OCI-LY3 (cell line): ENCODE measurements around the gene CLCN2.

Source experiments
- H2AFZ ChIP-seq: fragments of 200-600, 300-600 bp; shearing (Covaris generic); 2 replicates; pipeline ENCODE4 v1.6.0; 2014; ENCODE audit warnings: antibody characterized with exemption, low read depth, low read length
- H3K27ac ChIP-seq: fragments of 200-600, 300-600 bp; sonication (generic); 2 replicates; pipeline ENCODE4 v1.5.1; 2014; ENCODE audit warnings: mild to moderate bottlenecking, low read length, moderate library complexity, mixed read lengths
- H3K27me3 ChIP-seq: fragments of 200-600, 300-600 bp; sonication (generic); 2 replicates; pipeline ENCODE4 v1.6.1; 2014; ENCODE audit warnings: low read depth, low read length, mixed read lengths
- H3K36me3 ChIP-seq: fragments of 200-600, 300-600 bp; sonication (generic); replicated peaks from 2 replicates; pipeline ENCODE3; 2014; ENCODE audit warnings: low read depth, low read length, mixed read lengths
- H3K4me1 ChIP-seq: fragments of 300-600, 200-600 bp; sonication (generic); 2 replicates; pipeline ENCODE4 v1.6.1; 2014; ENCODE audit warnings: low read length, mixed read lengths
- H3K4me2 ChIP-seq: fragments of 200-600, 300-600 bp; sonication (generic); 2 replicates; pipeline ENCODE4 v1.6.1; 2014; ENCODE audit warnings: low read length, mixed read lengths
- H3K4me3 ChIP-seq: fragments of 300-600, 200-600 bp; sonication (generic); 2 replicates; pipeline ENCODE4 v1.5.1; 2014; ENCODE audit warnings: antibody characterized with exemption, mild to moderate bottlenecking, low read length, moderate library complexity
- H3K79me2 ChIP-seq: fragments of 300-600, 200-600 bp; shearing (Covaris generic); 2 replicates; pipeline ENCODE4 v1.6.1; 2014; ENCODE audit warnings: mild to moderate bottlenecking, low read length, mixed read lengths
- H3K9ac ChIP-seq: fragments of 300-600, 200-600 bp; shearing (Covaris generic); 2 replicates; pipeline ENCODE4 v1.6.0; 2014; ENCODE audit warnings: mild to moderate bottlenecking, low read length, moderate library complexity
- H3K9me3 ChIP-seq: fragments of 200-600, 300-600 bp; shearing (Covaris generic); 2 replicates; pipeline ENCODE4 v1.6.1; 2014; ENCODE audit warnings: low read length, mixed read lengths; ENCODE audit not compliant: insufficient read depth
- H4K20me1 ChIP-seq: fragments of 200-600, 300-600 bp; sonication (generic); 2 replicates; pipeline ENCODE4 v1.6.1; 2016; ENCODE audit warnings: low read length, mixed read lengths; ENCODE audit not compliant: insufficient read depth
- EZH2phosphoT487 ChIP-seq: fragments of 200-600 bp; shearing (Covaris generic); IDR thresholded peaks from 2 replicates; pipeline ENCODE4 v1.6.1; 2018; ENCODE audit warnings: antibody characterized with exemption, mixed run types, low read depth
- TF ChIP-seq, protein P1 (sequence below): fragments of 200-600, 300-600 bp; sonication (generic); IDR thresholded peaks from 2 replicates; pipeline ENCODE4 v1.5.1; 2014; ENCODE audit warnings: antibody characterized with exemption, low read length, low read depth

The CLCN2 gene

DNA sequence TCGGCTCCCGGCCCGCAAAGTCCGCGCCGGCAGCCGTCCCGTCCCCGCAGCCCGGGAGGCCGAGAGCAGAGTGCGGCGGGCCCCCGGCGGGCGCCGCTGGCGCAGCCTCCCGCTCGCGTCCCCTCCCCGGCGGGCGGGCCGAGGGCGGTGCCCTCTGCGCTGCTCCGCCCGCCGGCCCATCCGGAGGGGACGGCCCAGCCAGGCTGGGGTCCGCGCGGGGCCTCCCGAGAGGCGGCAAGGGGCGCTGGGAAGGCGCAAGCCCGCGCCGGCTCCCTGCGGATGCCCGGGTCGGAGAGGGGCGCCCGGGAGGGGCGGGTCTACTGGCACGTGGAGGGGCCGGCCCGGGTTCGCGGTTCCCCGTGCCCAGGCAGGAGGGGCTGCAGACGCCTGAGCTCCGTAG, at the start of gene CLCN2, which contains the start of gene POLR2H:
CLCN2 (minus strand) TSS at position 74 of the 400 bp plus-strand sequence. CDS start 126 bp downstream, outside the sequence.
POLR2H (plus strand) TSS at position 179 of the 400 bp plus-strand sequence. CDS start 1,783 bp downstream, outside the sequence.
- Histone ChIP-seq H3K4me3 (peak within 1 kb of the TSS; percentile 86), H3K36me3 (peaks cover 14% of the 10 kb centered on the region), H3K27ac (peak within 1 kb of the TSS; percentile 89), H3K79me2 (peaks cover 46% of the 10 kb centered on the region), H3K9me3 (no peaks in the 10 kb centered on the region), H4K20me1 (0 out of 2 replicates have a peak, but pooled peaks cover 4% of the 10 kb centered on the region), H3K9ac (peak within 1 kb of the TSS; percentile 89), H3K4me1 (peaks cover 16% of the 10 kb centered on the region), H2AFZ (peak within 1 kb of the TSS; percentile 66), H3K4me2 (peak within 1 kb of the TSS; percentile 94), H3K27me3 (no peaks in the 10 kb centered on the region)
- TF ChIP-seq, protein P1, sequence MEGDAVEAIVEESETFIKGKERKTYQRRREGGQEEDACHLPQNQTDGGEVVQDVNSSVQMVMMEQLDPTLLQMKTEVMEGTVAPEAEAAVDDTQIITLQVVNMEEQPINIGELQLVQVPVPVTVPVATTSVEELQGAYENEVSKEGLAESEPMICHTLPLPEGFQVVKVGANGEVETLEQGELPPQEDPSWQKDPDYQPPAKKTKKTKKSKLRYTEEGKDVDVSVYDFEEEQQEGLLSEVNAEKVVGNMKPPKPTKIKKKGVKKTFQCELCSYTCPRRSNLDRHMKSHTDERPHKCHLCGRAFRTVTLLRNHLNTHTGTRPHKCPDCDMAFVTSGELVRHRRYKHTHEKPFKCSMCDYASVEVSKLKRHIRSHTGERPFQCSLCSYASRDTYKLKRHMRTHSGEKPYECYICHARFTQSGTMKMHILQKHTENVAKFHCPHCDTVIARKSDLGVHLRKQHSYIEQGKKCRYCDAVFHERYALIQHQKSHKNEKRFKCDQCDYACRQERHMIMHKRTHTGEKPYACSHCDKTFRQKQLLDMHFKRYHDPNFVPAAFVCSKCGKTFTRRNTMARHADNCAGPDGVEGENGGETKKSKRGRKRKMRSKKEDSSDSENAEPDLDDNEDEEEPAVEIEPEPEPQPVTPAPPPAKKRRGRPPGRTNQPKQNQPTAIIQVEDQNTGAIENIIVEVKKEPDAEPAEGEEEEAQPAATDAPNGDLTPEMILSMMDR, result no peak

DNA sequence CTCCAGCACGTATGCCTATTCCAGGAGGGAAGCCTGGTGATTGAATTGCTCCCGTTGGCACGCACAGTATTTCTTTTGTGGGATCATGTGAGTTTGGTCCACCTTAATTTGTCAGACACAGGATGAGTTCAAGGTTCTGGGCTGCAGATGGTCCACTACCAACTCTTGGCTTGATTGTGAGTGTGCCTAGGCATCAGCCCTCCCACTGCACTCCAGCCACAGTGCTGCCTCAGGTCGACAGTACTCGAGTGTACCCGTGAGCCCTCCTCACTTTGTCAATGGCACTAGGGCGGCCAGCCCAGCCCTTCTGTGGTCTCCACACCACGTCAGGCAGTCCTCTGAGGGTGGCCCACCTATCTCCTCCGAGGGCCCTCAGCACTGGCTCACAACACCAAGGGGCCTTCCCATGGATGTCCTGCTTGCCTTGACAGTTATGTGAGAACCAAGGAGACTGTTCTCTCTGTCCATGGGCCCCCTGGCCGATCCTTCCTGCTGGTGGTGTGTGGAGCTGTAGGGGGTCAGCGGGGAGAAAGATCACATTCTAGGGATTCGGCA, 48.6 kb upstream of the CLCN2 start:
- Histone ChIP-seq H3K9ac (no peak overlapping the region), H2AFZ (no peak overlapping the region), H3K4me3 (no peak overlapping the region), H4K20me1 (no peaks in the 10 kb centered on the region), H3K27ac (no peak overlapping the region), H3K27me3 (no peaks in the 10 kb centered on the region), H3K79me2 (no peaks in the 10 kb centered on the region), H3K36me3 (no peaks in the 10 kb centered on the region), H3K9me3 (no peaks in the 10 kb centered on the region), H3K4me1 (peaks cover 5% of the 10 kb centered on the region; the same call in 1 of the 2 replicates), H3K4me2 (no peak overlapping the region)
- TF ChIP-seq, protein P1, result no peak
- TF ChIP-seq EZH2phosphoT487, result no peak

DNA sequence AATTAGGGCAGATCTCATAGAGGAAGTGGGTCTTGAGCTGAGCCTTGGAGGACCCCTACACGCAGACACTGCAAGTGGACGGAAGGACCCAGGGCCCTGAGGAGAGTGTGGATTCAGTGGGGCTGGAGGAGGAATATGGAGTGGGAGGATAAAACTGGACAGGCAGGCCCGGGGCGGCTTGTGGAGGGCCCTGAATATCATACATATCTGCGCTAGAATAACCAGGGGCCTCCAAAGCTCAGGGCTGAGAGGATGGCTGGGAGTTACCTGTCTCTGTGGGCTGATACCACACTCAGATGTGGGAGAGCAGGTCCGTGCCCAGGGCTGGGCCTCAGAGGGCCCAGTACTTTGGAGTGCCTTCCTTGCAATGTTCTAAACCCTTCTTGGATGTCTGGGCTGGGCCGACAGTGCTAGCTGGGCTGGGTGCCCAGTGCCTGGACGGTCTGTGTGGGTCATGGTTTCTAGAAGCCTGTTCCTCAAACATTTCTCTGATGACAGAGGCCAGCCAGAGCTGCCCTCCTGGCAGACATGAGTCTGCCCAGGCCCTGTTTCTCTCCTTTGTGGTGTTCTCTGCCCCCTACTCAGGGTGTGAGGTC, 48.0 kb upstream of the CLCN2 start:
- Histone ChIP-seq H3K4me3 (no peak overlapping the region), H3K4me2 (no peak overlapping the region), H3K27ac (no peak overlapping the region), H3K79me2 (no peaks in the 10 kb centered on the region), H3K9me3 (no peaks in the 10 kb centered on the region), H3K4me1 (no peaks in the 10 kb centered on the region), H4K20me1 (no peaks in the 10 kb centered on the region), H3K36me3 (no peaks in the 10 kb centered on the region), H2AFZ (no peak overlapping the region), H3K9ac (no peak overlapping the region), H3K27me3 (no peaks in the 10 kb centered on the region)
- TF ChIP-seq, protein P1, result no peak
- no peak for TF ChIP-seq EZH2phosphoT487

DNA sequence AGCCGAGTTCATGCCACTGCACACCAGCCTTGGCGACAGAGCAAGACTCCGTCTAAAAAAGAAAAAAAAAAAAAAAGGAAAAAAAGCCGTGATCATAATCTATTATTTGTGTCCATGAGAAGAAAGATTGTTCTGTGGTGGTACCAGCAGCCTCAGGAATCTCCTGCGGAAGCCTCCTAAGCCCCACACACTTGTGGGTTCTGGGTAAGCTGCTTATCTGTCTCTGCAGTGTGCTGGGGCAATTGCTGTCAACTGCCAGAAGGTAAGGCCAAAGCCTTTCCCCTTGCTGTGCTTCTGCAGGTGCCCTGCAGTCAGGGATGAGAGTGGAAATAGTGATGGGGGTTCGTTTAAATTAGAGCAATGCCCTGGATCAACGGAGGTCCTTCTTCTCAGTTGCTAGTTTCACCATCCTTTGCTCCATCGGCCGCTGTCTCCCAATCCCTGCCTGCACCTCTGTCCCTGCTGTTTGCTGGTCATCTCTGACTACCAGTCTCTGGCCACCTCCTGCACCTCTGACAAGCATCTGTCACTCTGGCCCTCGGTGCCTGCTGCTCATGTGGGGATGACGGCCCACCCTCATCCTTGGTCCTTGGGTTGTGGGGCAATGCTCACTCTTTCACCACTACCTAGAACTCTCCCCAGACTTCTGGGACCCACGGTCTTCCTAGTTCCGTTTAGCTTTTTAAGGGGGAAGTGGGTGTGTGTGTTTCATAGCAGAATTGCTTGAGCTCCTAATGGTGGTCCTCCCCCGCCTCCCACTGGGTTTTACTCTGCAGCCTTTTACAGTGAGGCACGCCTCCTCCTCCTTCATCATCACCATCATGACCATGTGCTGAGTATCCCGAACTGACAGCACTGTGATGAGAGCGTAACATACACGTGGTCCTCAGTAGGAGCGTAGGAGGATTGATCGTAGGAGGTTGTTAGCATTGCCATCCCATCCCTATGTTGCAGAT, 43.9 kb upstream of the CLCN2 start:
- Histone ChIP-seq H3K4me1 (no peaks in the 10 kb centered on the region), H3K36me3 (no peaks in the 10 kb centered on the region), H3K9me3 (no peaks in the 10 kb centered on the region), H3K4me3 (no peak overlapping the region), H3K27me3 (no peaks in the 10 kb centered on the region; the same call in 1 of the 2 replicates), H4K20me1 (no peaks in the 10 kb centered on the region), H3K27ac (no peak overlapping the region), H3K9ac (no peak overlapping the region), H2AFZ (no peak overlapping the region), H3K4me2 (no peak overlapping the region), H3K79me2 (no peaks in the 10 kb centered on the region)
- TF ChIP-seq EZH2phosphoT487, result no peak
- TF ChIP-seq, protein P1, result no peak
